T-helper 2 cell (primary cell): Measurements from ENCODE around the gene DCAF5.
A peak's percentile ranks its signal among the peaks of the same experiment; 100 is the strongest.

Experiments
- DNase-seq, 5 experiments: peaks; one replicate each; pipeline versions ENCODE4 v3.0.0 to v3.0.0-alpha.2; 2012 to 2022

The DCAF5 gene

DNA sequence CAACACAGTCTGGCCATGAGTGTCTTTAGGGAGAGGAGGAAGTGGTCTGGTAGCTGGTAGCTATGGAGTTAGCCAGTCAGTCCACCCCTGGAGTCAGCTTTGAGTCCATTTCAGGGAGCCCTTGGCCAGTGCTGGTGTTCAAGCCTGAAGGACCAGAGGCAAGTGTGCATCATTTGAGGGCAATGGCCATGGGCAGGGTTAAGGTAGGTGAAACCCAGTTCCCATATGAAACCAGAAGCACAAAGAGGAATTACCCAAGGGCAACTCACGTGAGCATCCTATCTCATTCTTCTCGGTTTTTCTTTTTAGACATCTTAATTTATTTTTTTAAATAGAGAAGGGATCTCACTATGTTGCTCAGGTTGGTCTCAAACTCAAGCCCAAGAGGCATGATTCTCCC lies 112.6 kb downstream of the DCAF5 start:
- DNase-seq: no peak

DNA sequence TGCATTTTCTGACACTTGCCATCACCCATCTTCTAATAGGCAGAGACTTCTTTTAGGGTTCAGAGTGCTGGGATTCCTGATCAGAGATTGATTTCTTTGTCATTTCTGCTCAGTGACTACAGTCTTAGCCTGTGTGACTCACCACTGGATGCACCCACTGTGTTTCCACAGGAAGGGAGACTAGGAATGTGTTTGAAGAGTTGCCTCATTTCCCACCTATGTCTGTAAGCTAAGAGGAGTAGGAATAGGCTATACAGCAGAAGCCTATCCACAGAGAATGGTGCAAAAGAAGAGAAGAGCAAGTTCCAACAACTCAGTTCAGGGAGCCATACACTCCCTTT lies 113.7 kb downstream of the DCAF5 start:
- no peak for DNase-seq

DNA sequence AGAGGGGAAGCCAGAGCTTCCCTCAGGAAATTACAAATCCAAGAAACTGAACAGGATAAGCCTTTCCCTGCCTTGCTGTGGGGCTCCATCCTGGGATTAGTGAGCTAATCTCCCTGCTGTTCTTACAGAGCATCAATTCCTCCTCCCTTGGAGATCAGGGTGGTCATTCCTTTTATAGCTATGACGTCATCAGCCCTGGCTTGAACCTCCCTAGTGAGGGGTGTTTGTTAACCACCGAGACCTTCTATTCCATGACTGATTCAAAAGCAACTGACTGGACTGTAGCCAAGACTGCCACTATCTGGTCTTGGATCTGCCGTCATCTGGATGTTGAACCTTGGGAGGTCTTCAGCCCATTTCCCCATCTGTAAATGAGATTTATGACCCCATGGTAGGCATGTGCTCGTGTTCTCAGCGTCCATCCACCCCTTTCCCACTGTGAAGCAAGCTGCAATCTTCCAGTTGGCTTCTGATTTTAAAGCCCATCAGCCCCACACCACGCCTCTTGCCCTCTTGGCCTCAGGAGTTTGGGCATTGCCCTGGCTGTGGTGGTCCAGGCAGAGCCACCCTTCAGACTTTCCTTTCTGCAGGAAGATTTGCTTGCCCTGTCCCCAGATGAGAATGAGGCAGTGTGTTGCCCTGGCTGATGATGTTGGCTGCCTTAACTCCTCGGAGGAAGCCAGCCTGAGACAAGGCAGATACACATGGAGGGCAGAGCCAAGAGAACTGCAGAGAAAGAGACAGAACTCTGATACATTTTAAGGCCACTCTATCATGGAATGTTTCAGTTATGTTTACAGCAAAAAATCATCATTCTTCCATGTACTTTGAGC lies 114.2 kb downstream of the DCAF5 start:
- no peak for DNase-seq

DNA sequence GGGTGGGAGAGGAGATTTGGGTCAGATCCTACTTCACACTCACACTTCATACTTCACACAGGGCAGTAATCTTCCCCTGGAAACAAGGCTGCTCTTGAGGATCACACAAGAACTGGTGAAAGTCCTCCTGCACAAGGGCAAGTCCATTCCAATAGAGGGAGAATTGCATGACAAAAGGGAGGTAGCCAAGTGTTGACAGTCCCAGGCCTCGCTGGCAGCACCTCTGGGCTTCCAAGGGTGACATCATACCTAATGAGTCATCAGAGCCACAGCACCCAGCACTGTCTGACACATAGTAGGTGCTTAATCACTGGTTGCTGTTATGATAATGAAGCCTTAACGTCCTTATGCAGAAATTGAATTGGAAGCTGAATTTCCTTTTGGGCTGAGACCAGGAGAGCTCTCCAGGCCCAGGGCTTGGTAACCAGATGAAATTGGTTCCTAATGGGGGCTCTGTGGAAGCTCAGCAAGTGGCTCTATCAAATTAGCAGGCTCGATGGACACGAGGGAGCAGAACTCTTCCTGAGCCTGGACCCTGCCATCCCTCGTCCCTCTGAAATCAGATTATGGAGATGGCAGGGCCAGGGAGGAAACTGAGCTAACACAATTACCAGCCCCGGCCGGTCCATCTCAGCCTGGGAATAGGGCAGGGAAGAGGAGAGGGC lies 115.0 kb downstream of the DCAF5 start:
- no peak for DNase-seq

GRCh38 chr14:69036757-69037506 lies 116.0 kb downstream of the DCAF5 start:
- no peak for DNase-seq

DNA sequence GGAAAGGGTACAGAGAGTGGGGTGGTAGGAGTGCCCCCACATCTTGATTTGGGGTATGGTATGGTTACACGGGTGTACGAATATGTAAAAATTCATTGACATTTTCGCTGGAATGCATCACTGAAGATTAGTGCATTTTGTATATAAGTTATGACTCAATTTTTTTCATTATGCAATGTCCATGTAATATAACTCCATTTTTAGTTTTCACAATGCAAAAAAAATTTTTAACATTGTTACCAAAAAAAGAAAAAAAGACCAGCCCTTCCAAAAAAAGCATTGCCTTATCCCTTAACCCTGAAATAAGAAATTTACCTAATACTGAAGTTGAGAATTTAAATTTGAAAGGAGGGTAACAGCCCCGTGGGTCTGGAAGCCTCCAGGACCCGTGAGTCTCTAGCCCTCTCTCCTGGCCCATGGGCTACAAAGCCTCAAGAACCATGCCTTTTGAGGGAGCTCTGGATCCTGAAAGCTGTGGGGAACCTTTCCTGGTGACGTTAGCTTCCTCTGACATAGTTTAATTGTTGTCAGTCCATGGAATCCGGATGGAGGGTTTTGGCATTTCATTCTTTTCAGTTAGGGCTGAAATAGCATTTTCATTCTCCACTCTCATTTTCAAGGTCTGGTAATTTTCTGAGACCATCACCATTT lies 118.2 kb downstream of the DCAF5 start:
- no peak for DNase-seq

DNA sequence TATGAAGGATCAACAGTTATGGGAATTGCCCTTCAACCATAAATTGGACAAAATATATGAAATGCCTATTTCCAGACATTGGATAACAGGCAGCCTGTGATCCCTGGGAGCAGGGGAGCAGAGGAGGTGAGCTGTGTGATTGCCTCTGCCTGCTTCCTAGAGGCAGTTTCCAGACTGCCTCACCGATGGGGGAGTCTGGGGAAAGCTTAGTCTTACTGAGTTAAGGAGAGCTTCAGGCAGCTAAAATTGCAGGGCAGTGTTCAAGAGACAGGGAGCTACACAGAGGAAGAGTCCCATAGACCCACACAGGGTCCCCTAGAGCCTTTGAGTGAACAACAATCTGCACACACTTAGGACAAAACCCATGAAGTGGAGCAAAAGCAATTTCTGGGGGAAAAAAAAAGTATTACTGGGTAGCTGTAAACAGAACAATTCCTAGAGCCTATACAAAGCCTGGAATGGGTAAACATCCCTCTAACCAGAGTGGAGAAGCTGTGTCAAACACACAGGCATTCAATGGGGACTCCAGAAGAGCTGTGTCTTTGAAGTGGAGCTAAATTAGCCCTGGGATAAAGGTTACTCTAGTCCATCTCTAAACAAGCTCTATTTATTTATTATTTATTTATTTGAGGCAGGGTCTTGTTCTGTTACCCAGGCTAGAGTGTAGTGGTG lies 125.5 kb downstream of the DCAF5 start:
- DNase-seq: no peak

GRCh38 chr14:69023035-69023434 lies 129.9 kb downstream of the DCAF5 start:
- DNase-seq: no peak

GRCh38 chr14:69022093-69022492 lies 130.8 kb downstream of the DCAF5 start:
- peak in 1 of 5 experiments; percentile 57 for DNase-seq

GRCh38 chr14:69017706-69018105 lies 135.2 kb downstream of the DCAF5 start:
- no peak for DNase-seq

DNA sequence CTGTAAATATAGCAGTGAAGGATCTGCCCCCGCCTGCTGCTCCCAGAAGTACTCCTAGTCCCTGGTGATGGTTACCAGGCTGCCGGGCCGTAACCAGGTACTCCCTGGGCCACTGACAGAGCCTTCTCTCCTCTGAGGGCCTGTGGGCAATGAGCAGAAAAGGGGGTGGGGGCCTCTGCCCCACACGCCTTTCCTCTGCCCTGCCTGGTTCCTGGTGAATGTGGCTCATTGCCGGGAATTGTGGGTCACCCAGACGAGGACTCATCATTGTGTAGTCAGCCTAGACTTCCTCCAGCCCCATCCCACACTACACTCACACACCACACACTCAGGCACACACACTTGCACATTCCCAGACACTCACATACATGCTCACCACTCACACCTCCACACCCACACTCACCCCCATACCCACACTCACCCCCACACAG lies 138.1 kb downstream of the DCAF5 start:
- no peak for DNase-seq

- no peak for DNase-seq
These were observed 138.8 kb downstream of the DCAF5 start for GRCh38 chr14:69013943-69014782.

DNA sequence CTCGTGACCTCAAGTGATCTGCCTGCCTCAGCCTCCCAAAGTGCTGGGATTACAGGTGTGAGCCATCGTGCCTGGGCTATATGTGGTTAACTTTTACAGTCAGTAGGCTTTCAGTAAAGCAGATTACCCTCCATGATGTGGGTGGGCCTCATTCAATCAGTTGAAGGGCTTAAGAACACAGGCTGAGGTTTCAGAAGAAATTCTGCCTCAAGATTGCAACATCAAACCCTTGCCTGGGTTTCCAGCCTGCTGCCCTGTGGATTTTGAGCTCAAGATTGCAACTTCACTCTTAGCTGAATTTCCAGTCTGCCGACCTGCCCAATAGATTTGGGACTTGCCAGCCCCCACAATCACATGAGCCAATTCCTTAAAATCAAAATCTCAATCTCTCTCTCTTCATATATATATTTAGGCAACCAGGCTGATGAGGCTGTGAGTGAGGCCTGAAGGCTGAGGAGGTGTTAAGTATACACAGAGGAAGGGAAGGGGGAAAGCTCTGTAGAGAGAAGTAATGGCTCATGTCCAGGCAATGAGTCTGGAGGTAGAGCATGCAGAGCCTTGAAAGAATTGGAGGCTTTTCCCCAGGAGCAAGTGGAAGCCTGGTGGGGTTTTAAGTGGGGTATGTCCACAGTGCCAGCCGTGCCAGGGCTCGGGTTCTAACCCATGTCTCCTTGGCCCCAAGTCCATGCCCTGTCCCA lies 140.5 kb downstream of the DCAF5 start:
- DNase-seq: no peak

GRCh38 chr14:69010648-69011047 lies 142.3 kb downstream of the DCAF5 start:
- no peak for DNase-seq

DNA sequence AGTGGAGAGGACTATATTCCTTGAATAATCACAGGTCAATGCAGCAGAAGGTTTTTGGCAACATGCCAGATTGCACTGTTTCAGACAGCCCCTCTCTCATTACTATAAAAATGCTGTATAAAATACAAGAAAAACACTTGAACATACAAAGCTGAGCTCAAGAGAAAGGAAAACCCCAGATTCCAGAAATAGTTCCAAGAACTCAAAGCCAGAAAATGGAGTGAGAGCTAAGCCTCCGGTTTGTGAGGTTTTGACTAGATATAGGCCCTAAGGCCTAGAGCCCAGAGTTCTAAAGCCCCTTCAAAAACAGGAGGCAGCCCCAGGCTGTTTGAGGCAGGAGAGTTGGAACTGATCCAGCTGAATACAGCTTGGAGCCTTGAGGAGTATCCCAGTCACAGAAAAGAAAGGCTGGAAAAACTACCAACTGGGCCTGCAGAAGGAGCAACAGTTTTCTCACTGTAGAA lies 144.5 kb downstream of the DCAF5 start:
- DNase-seq: no peak

DNA sequence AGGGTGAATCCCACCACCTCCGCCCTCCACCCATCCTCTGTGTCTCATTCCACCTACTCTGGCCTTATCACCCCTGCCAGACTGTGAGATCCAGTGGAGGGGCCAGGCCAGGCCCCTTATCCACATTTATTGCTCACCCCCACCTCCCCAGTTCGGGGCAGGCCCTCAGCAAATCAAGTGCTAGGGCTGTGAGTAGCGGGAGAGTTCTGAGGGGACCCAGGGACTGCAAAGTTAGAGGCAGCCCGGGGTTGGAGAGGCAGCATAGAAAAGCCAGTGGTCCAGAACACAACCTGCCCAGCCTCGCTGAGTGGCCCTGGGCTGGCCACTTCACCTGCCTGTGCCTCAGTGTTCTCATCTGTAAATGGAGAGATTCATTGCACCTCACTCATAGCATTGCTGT lies 146.6 kb downstream of the DCAF5 start:
- no peak for DNase-seq

- no peak for DNase-seq
These were observed 147.3 kb downstream of the DCAF5 start for GRCh38 chr14:69005432-69006148.

- no peak for DNase-seq
These were observed 148.0 kb downstream of the DCAF5 start for GRCh38 chr14:69004731-69005431.

DNA sequence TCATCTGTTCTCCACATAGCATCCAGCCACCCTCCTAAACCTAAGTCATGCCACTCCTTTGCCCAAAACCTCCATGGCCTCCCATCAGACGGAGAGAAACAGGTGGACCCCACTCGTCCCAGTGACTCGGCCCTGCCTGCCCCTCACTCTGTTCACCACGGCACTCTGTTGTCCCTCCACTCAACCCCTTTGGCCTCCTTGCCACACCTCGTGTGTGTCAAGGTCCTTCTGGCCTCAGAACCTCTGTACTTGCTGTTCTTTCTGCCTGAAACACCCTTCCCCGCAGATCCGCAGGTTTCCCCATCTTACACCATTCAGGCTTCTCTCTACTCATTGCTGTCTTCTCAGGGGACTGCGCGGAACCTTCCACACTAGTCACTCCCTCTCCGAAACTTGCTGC lies 149.3 kb downstream of the DCAF5 start:
- DNase-seq: no peak

GRCh38 chr14:69002069-69002468 lies 150.8 kb downstream of the DCAF5 start:
- DNase-seq: no peak
